Mesendoderm (in vitro differentiated cells): ENCODE results near the gene TUBA8.
A peak's percentile ranks its signal among the peaks of the same experiment; 100 is the strongest.

Source experiments
- DNase-seq: peaks from one replicate; pipeline ENCODE4 v3.0.0; 2013
- H2AK5ac ChIP-seq: 2 replicates; pipeline ENCODE4 v1.6.1; 2013; ENCODE audit warnings: low read length, inconsistent platforms
- H2BK120ac ChIP-seq: 2 replicates; pipeline ENCODE4 v1.6.1; 2013; ENCODE audit warnings: low read depth, mild to moderate bottlenecking, low read length, moderate library complexity, mixed read lengths
- H2BK15ac ChIP-seq: replicated peaks from 2 replicates; pipeline ENCODE4 v1.6.1; 2013; ENCODE audit warnings: low read depth, mild to moderate bottlenecking, moderate library complexity
- H2BK5ac ChIP-seq: 2 replicates; pipeline ENCODE4 v1.6.1; 2013; ENCODE audit warnings: low read length, inconsistent platforms
- H3K18ac ChIP-seq: 2 replicates; pipeline ENCODE4 v1.6.1; 2013; ENCODE audit warnings: mild to moderate bottlenecking, low read length, mixed read lengths
- H3K23ac ChIP-seq: one replicate; pipeline ENCODE4 v1.6.1; 2013; ENCODE audit warnings: low read length
- H3K27ac ChIP-seq: 2 replicates; pipeline ENCODE4 v1.5.1; 2013; ENCODE audit warnings: low read depth, mild to moderate bottlenecking, inconsistent platforms, low read length, moderate library complexity
- H3K27me3 ChIP-seq: 2 replicates; pipeline ENCODE4 v1.6.1; 2013; ENCODE audit warnings: low read length, control low read depth, mild to moderate bottlenecking, inconsistent platforms; ENCODE audit not compliant: insufficient read depth, poor library complexity
- H3K36me3 ChIP-seq: 2 replicates; pipeline ENCODE4 v1.6.1; 2013; ENCODE audit warnings: low read length, inconsistent platforms; ENCODE audit not compliant: control insufficient read depth, insufficient read depth
- H3K4ac ChIP-seq: one replicate; pipeline ENCODE4 v1.6.1; 2013; ENCODE audit warnings: low read depth, mild to moderate bottlenecking, low read length, moderate library complexity
- H3K4me1 ChIP-seq: 2 replicates; pipeline ENCODE4 v1.6.1; 2013; ENCODE audit warnings: low read depth, low read length, inconsistent platforms; ENCODE audit not compliant: control insufficient read depth
- H3K4me2 ChIP-seq: 2 replicates; pipeline ENCODE4 v1.6.1; 2013; ENCODE audit warnings: low read length
- H3K4me3 ChIP-seq: 2 replicates; pipeline ENCODE4 v1.5.1; 2013; ENCODE audit warnings: mild to moderate bottlenecking, low read length
- H3K56ac ChIP-seq: one replicate; pipeline ENCODE4 v1.6.1; 2013; ENCODE audit warnings: low read length
- H3K79me1 ChIP-seq: 2 replicates; pipeline ENCODE4 v1.6.1; 2013; ENCODE audit warnings: low read length, inconsistent platforms
- H3K79me2 ChIP-seq: 2 replicates; pipeline ENCODE4 v1.6.1; 2013; ENCODE audit warnings: mild to moderate bottlenecking, low read length; ENCODE audit not compliant: control insufficient read depth, insufficient read depth
- H3K9ac ChIP-seq: 2 replicates; pipeline ENCODE4 v1.6.1; 2013; ENCODE audit warnings: low read length, inconsistent platforms
- H4K5ac ChIP-seq: one replicate; pipeline ENCODE4 v1.6.1; 2013; ENCODE audit warnings: low read length
- H4K8ac ChIP-seq: one replicate; pipeline ENCODE4 v1.6.1; 2013; ENCODE audit warnings: low read depth, mild to moderate bottlenecking, control low read depth, low read length, moderate library complexity
- WGBS: extraction: QIAGEN DNeasy Blood & Tissue Kit; methylation state at CpG from one replicate; pipeline ENCODE4 v1.1.7; 2013; ENCODE audit warnings: low lambda C conversion rate, missing lambda C conversion rate; ENCODE audit not compliant: insufficient coverage; ENCODE audit errors: extremely low coverage; 5-methylcytosine and 5-hydroxymethylcytosine counted together

Gene TUBA8

GRCh38 chr22:18145676-18146388 lies 35.2 kb downstream of the TUBA8 start:
- no peaks in the 10 kb centered on the region for H3K27me3 ChIP-seq
- no peak overlapping the region for H3K9ac ChIP-seq
- H2AK5ac ChIP-seq = no peak overlapping the region
- no peak overlapping the region for H3K18ac ChIP-seq
- H3K56ac ChIP-seq = peak overlapping the region; percentile 15
- H3K4me2 ChIP-seq = no peak overlapping the region
- H3K4me1 ChIP-seq = no peaks in the 10 kb centered on the region
- no peak overlapping the region for H2BK15ac ChIP-seq
- no peak overlapping the region for H4K8ac ChIP-seq
- H3K79me2 ChIP-seq = no peaks in the 10 kb centered on the region
- no peaks in the 10 kb centered on the region for H3K36me3 ChIP-seq
- no CpG with 5 or more reads among the region's 23 CpGs for WGBS
- H4K5ac ChIP-seq = no peak overlapping the region
- H2BK5ac ChIP-seq = no peak overlapping the region
- no peak overlapping the region for H3K23ac ChIP-seq
- DNase-seq = no peak
- H3K27ac ChIP-seq = no peak overlapping the region
- H3K4ac ChIP-seq = no peak overlapping the region
- H2BK120ac ChIP-seq = no peak overlapping the region
- H3K4me3 ChIP-seq = no peak overlapping the region
- no peaks in the 10 kb centered on the region for H3K79me1 ChIP-seq

GRCh38 chr22:18146389-18146753 lies 35.8 kb downstream of the TUBA8 start:
- Histone ChIP-seq H3K4ac (no peak overlapping the region), H3K9ac (no peak overlapping the region), H3K56ac (peak overlapping the region; percentile 15), H3K79me2 (no peaks in the 10 kb centered on the region), H3K79me1 (no peaks in the 10 kb centered on the region), H3K36me3 (no peaks in the 10 kb centered on the region), H4K8ac (no peak overlapping the region), H2AK5ac (no peak overlapping the region), H3K4me2 (no peak overlapping the region), H2BK120ac (no peak overlapping the region), H4K5ac (no peak overlapping the region), H3K4me3 (no peak overlapping the region), H3K27ac (no peak overlapping the region), H2BK15ac (no peak overlapping the region), H3K18ac (no peak overlapping the region), H3K27me3 (no peaks in the 10 kb centered on the region), H3K23ac (no peak overlapping the region), H2BK5ac (no peak overlapping the region), H3K4me1 (no peaks in the 10 kb centered on the region)
- no peak for DNase-seq
- WGBS = no CpG with 5 or more reads among the region's 3 CpGs

- Histone ChIP-seq H3K4me3 (no peak overlapping the region), H3K18ac (no peak overlapping the region), H3K9ac (no peak overlapping the region), H3K56ac (no peak overlapping the region), H3K79me1 (no peaks in the 10 kb centered on the region), H3K4me2 (no peak overlapping the region), H3K27ac (no peak overlapping the region), H3K23ac (no peak overlapping the region), H4K5ac (no peak overlapping the region), H2AK5ac (no peak overlapping the region), H3K4ac (no peak overlapping the region), H2BK5ac (no peak overlapping the region), H2BK120ac (no peak overlapping the region), H3K27me3 (no peaks in the 10 kb centered on the region), H3K36me3 (no peaks in the 10 kb centered on the region), H2BK15ac (no peak overlapping the region), H3K4me1 (no peaks in the 10 kb centered on the region), H4K8ac (no peak overlapping the region), H3K79me2 (no peaks in the 10 kb centered on the region)
- no peak for DNase-seq
- no CpG with 5 or more reads among the region's 5 CpGs for WGBS
Measured at GRCh38 chr22:18147791-18148190, 37.2 kb downstream of the TUBA8 start.

- Histone ChIP-seq H3K27ac (no peak overlapping the region), H4K5ac (no peak overlapping the region)
- no CpG with 5 or more reads among the region's 17 CpGs for WGBS
Measured at GRCh38 chr22:18148293-18148965, 37.8 kb downstream of the TUBA8 start.

DNA sequence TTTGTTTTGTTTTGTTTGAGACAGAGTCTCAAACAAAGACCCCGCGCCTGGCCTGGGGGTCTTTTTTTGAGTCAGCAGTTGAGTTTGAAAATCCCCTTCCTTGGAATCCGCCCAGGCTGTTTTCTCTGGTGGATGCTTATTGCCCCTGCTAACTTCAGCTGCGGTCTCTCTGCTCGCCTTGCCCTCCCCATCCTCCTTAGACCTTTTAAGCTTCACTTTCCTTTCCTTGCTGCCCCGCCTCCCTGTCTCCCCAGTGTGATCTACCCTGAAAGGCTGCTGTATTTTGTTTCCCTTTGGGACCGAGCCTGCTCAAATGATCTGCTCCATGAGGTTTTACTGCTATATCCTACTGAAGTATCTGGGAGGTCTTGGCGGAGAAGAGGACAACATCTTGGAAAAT lies 41.9 kb downstream of the TUBA8 start:
- no peak overlapping the region for H3K9ac ChIP-seq
- no peaks in the 10 kb centered on the region for H3K4me1 ChIP-seq
- H3K36me3 ChIP-seq = no peaks in the 10 kb centered on the region
- no CpG with 5 or more reads among the region's 8 CpGs for WGBS
- H3K27ac ChIP-seq = no peak overlapping the region
- H2AK5ac ChIP-seq = no peak overlapping the region
- H3K79me1 ChIP-seq = no peaks in the 10 kb centered on the region
- H3K23ac ChIP-seq = no peak overlapping the region
- H4K5ac ChIP-seq = no peak overlapping the region
- no peak overlapping the region for H2BK15ac ChIP-seq
- no peak overlapping the region for H4K8ac ChIP-seq
- H2BK120ac ChIP-seq = no peak overlapping the region
- H2BK5ac ChIP-seq = no peak overlapping the region
- no peak overlapping the region for H3K56ac ChIP-seq
- H3K4ac ChIP-seq = no peak overlapping the region
- no peak overlapping the region for H3K18ac ChIP-seq
- no peak overlapping the region for H3K4me3 ChIP-seq
- DNase-seq = no peak
- no peaks in the 10 kb centered on the region for H3K27me3 ChIP-seq
- no peak overlapping the region for H3K4me2 ChIP-seq
- H3K79me2 ChIP-seq = no peaks in the 10 kb centered on the region

More at GRCh38 chr22:18148293-18148965, 37.8 kb downstream of the TUBA8 start:
- no peaks in the 10 kb centered on the region for H3K79me1 ChIP-seq
- no peak overlapping the region for H2BK5ac ChIP-seq
- no peaks in the 10 kb centered on the region for H3K27me3 ChIP-seq
- H3K9ac ChIP-seq = no peak overlapping the region
- H3K4me1 ChIP-seq = no peaks in the 10 kb centered on the region
- no peaks in the 10 kb centered on the region for H3K79me2 ChIP-seq
- no peaks in the 10 kb centered on the region for H3K36me3 ChIP-seq
- H2BK120ac ChIP-seq = no peak overlapping the region
- H3K56ac ChIP-seq = no peak overlapping the region
- no peak for DNase-seq
- H3K4me2 ChIP-seq = no peak overlapping the region
- H2AK5ac ChIP-seq = no peak overlapping the region
- H4K8ac ChIP-seq = no peak overlapping the region
- no peak overlapping the region for H3K4ac ChIP-seq
- H3K23ac ChIP-seq = no peak overlapping the region
- H3K4me3 ChIP-seq = no peak overlapping the region
- no peak overlapping the region for H2BK15ac ChIP-seq
- H3K18ac ChIP-seq = no peak overlapping the region
